ENCODE results near the gene CRKL. TPM values are rescaled to one million over a fixed set of nuclear protein-coding genes. Genes with fewer than 3 reads are reported as not detected.

The CRKL gene
- total RNA-seq, 1 experiment from 2014 or later = 82.7 TPM

GRCh38 chr22:20985720-20986119, 68.5 kb downstream of the CRKL start:
- ChIA-PET CTCF (no interaction called here), POLR2A (no interaction called here)
- H3K36me3 Mint-ChIP-seq (ENCODE audit: insufficient read depth, unreplicated experiment) = peaks cover 14% of the 10 kb centered on the region
- H3K27me3 Mint-ChIP-seq (ENCODE audit: insufficient read depth, unreplicated experiment) = no peaks in the 10 kb centered on the region
- no peaks in the 10 kb centered on the region for H3K27me3 ChIP-seq (replicated peaks; ENCODE audit: control insufficient read depth, insufficient read depth, low read length)
- H3K36me3 ChIP-seq (ENCODE audit: control insufficient read depth, insufficient read depth, low read length) = no peaks in the 10 kb centered on the region
- H3K4me3 ChIP-seq (ENCODE audit: low read depth, low read length) = no peak overlapping the region
- no peaks in the 10 kb centered on the region for H3K9me3 ChIP-seq
- no peaks in the 10 kb centered on the region for H3K9me3 Mint-ChIP-seq (ENCODE audit: unreplicated experiment)
- no peak overlapping the region for H3K27ac Mint-ChIP-seq (ENCODE audit: unreplicated experiment)
- H3K4me3 Mint-ChIP-seq (ENCODE audit: unreplicated experiment) = no peak overlapping the region
- no TSS peak for BruUV-seq (replicated peaks)
- DNase-seq = no peak
- no peaks in the 10 kb centered on the region for H3K4me1 Mint-ChIP-seq (ENCODE audit: low read depth, unreplicated experiment)
- peaks cover 13% of the 10 kb centered on the region; the same call in 1 of the 2 replicates for H3K4me1 ChIP-seq
- TF ChIP-seq CTCF (IDR thresholded peaks at IDR 0.05; ENCODE audit: insufficient read depth in 1 of 2, low read depth in 1 of 2, low read length in 1 of 2, severe bottlenecking in 1 of 2, unreplicated experiment in 1 of 2) = no peak
- intact Hi-C loops (cut with micrococcal nuclease; ENCODE audit: unreplicated experiment) = no loop called here

DNA sequence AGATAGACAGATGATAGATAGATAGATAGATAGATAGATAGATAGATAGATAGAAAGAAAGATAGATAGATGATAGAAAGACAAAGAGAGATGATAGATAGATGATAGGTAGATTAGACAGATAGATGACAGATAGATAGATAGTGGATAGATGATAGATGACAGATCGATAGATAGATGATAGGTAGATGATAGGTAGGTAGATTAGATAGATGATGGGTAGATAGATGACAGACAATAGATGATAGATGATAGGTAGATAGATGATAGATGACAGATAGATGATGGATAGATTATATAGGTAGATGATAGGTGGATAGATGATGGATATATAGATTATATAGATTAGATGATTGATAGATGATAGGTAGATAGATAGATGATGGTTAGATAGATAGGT, 69.2 kb downstream of the CRKL start:
- no peaks in the 10 kb centered on the region for H3K27me3 Mint-ChIP-seq (ENCODE audit: insufficient read depth, unreplicated experiment)

DNA sequence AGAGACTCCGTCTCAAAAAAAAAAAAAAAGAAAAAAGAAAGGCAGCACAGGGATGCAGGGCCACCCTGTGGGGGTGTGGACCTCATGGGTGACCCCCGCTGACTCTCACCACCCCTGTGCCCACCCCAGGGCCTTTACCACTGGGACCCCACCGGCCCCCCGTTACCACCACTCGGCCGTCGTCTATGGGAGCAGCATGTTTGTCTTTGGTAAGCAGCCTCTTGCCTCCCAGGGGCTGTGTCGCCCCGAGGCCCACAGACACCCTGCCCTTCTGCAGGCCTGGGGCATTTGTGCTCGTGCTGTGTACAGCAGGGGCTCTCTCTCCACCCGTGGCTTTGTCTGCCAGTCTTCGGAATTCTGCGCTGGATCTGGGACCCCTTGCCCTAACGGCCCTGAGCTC, 70.2 kb downstream of the CRKL start:
- BruUV-seq (replicated peaks) = no TSS peak
- H3K4me1 ChIP-seq = peaks cover 6% of the 10 kb centered on the region; the same call in 1 of the 2 replicates
- CTCF ChIA-PET = no interaction called here
- Mint-ChIP-seq H3K9me3 (ENCODE audit: unreplicated experiment) (no peaks in the 10 kb centered on the region), H3K27me3 (ENCODE audit: insufficient read depth, unreplicated experiment) (no peaks in the 10 kb centered on the region), H3K4me1 (ENCODE audit: low read depth, unreplicated experiment) (no peaks in the 10 kb centered on the region), H3K27ac (ENCODE audit: unreplicated experiment) (no peak overlapping the region), H3K36me3 (ENCODE audit: insufficient read depth, unreplicated experiment) (peaks cover 9% of the 10 kb centered on the region), H3K4me3 (ENCODE audit: unreplicated experiment) (no peak overlapping the region)
- H3K36me3 ChIP-seq (ENCODE audit: control insufficient read depth, insufficient read depth, low read length) = no peaks in the 10 kb centered on the region; the same call in 1 of the 2 replicates
- intact Hi-C loops (cut with micrococcal nuclease; ENCODE audit: unreplicated experiment) = no loop called here
- no peak overlapping the region for H3K4me3 ChIP-seq (ENCODE audit: low read depth, low read length)
- no peak for TF ChIP-seq CTCF (IDR thresholded peaks at IDR 0.05; ENCODE audit: insufficient read depth in 1 of 2, low read depth in 1 of 2, low read length in 1 of 2, severe bottlenecking in 1 of 2, unreplicated experiment in 1 of 2)
- no peaks in the 10 kb centered on the region for H3K27me3 ChIP-seq (replicated peaks; ENCODE audit: control insufficient read depth, insufficient read depth, low read length)
- no peaks in the 10 kb centered on the region for H3K9me3 ChIP-seq
- POLR2A ChIA-PET = no interaction called here
- DNase-seq = no peak

More for the DNA sequence above, 69.2 kb downstream of the CRKL start:
- Histone ChIP-seq H3K4me3 (ENCODE audit: low read depth, low read length) (no peak overlapping the region), H3K27me3 (replicated peaks; ENCODE audit: control insufficient read depth, insufficient read depth, low read length) (no peaks in the 10 kb centered on the region), H3K36me3 (ENCODE audit: control insufficient read depth, insufficient read depth, low read length) (no peaks in the 10 kb centered on the region), H3K4me1 (peaks cover 7% of the 10 kb centered on the region; the same call in 1 of the 2 replicates), H3K9me3 (no peaks in the 10 kb centered on the region)
- Mint-ChIP-seq H3K27ac (ENCODE audit: unreplicated experiment) (no peak overlapping the region), H3K9me3 (ENCODE audit: unreplicated experiment) (no peaks in the 10 kb centered on the region), H3K4me3 (ENCODE audit: unreplicated experiment) (no peak overlapping the region), H3K36me3 (ENCODE audit: insufficient read depth, unreplicated experiment) (peaks cover 17% of the 10 kb centered on the region), H3K4me1 (ENCODE audit: low read depth, unreplicated experiment) (no peaks in the 10 kb centered on the region)
- no peak for DNase-seq
- intact Hi-C loops (cut with micrococcal nuclease; ENCODE audit: unreplicated experiment) = no loop called here
- no peak for TF ChIP-seq CTCF (IDR thresholded peaks at IDR 0.05; ENCODE audit: insufficient read depth in 1 of 2, low read depth in 1 of 2, low read length in 1 of 2, severe bottlenecking in 1 of 2, unreplicated experiment in 1 of 2)
- POLR2A ChIA-PET = no interaction called here
- CTCF ChIA-PET = no interaction called here
- BruUV-seq (replicated peaks) = no TSS peak
